Measurements from ENCODE around the gene BDKRB2. TPM values are rescaled to one million over a fixed set of nuclear protein-coding genes. Genes with fewer than 3 reads are reported as not detected.

BDKRB2 gene
- total and polyA plus RNA-seq, 2 donors (not counting 1 experiment from before 2014, with no cell fraction given): not detected

DNA sequence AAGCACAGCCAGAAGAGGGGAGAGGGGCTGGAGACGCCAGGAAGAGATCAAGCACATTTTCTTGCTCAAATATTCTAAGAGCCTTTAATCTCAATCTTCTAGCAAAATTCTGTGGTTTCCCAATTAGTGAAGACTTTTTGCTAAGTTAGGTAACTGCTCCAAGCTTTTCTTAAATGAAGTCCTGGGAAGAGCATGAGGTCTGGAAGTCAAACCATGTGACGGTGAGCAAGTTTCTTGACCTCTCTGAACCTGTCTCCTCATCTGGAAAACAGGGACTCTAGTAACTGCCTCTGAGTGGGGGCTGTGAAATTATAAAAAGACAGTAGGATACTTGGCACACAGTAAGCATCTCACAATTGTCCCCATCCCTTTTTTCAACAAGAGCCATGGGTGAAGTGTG, 75.5 kb downstream of the BDKRB2 start:
- Histone ChIP-seq H3K4me1 (ENCODE audit: control insufficient read depth in 2 of 2, insufficient read depth in 2 of 2, low read length in 2 of 2) (no peaks in the 10 kb centered on the region), H3K4me3 (ENCODE audit: control extremely low read depth in 1 of 5, extremely low read depth in 1 of 5, insufficient read depth in 1 of 5, low read depth in 2 of 5, low read length in 4 of 5) (no peak overlapping the region), H3K36me3 (replicated peaks in 1 of 2; ENCODE audit: control extremely low read depth in 1 of 2, control insufficient read depth in 1 of 2, extremely low read depth in 1 of 2, insufficient read depth in 2 of 2, low read length in 1 of 2) (peaks cover 0 to 15% of the 10 kb centered on the region in 2 experiments), H3K9me3 (ENCODE audit: control extremely low read depth in 1 of 3, control insufficient read depth in 2 of 3, insufficient read depth in 1 of 3, low read length in 2 of 3) (peaks cover 0 to 12% (median 11%) of the 10 kb centered on the region in 3 donors), H3K27ac (ENCODE audit: low read length in 2 of 2) (no peak overlapping the region), H3K9ac (ENCODE audit: low read length) (no peak overlapping the region), H4K20me1 (ENCODE audit: control insufficient read depth, insufficient read depth, low read length, poor library complexity, severe bottlenecking) (no peaks in the 10 kb centered on the region), H3K79me2 (ENCODE audit: control insufficient read depth, insufficient read depth, low read length) (no peaks in the 10 kb centered on the region), H3K27me3 (replicated peaks in 1 of 4; ENCODE audit: control extremely low read depth in 1 of 4, control insufficient read depth in 3 of 4, insufficient read depth in 4 of 4, low read length in 3 of 4) (no peaks in the 10 kb centered on the region), H3K4me2 (replicated peaks; ENCODE audit: low read depth, low read length, poor library complexity, severe bottlenecking) (no peak overlapping the region), H2AFZ (ENCODE audit: insufficient read depth, low read depth, low read length, poor library complexity, severe bottlenecking) (no peak overlapping the region)
- no peak for TF ChIP-seq EZH2 (IDR thresholded peaks at IDR 0.05; ENCODE audit: borderline replicate concordance, insufficient read depth, low read depth, low read length, poor library complexity, severe bottlenecking)
- TF ChIP-seq, protein P1, sequence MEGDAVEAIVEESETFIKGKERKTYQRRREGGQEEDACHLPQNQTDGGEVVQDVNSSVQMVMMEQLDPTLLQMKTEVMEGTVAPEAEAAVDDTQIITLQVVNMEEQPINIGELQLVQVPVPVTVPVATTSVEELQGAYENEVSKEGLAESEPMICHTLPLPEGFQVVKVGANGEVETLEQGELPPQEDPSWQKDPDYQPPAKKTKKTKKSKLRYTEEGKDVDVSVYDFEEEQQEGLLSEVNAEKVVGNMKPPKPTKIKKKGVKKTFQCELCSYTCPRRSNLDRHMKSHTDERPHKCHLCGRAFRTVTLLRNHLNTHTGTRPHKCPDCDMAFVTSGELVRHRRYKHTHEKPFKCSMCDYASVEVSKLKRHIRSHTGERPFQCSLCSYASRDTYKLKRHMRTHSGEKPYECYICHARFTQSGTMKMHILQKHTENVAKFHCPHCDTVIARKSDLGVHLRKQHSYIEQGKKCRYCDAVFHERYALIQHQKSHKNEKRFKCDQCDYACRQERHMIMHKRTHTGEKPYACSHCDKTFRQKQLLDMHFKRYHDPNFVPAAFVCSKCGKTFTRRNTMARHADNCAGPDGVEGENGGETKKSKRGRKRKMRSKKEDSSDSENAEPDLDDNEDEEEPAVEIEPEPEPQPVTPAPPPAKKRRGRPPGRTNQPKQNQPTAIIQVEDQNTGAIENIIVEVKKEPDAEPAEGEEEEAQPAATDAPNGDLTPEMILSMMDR (IDR thresholded peaks at IDR 0.05): no peak
- no peak for ATAC-seq (ENCODE audit: low read depth)
- Mint-ChIP-seq H3K27ac (no peak overlapping the region), H3K4me1 (no peaks in the 10 kb centered on the region), H3K4me3 (no peak overlapping the region), H3K9me3 (ENCODE audit: insufficient read depth) (peaks cover 4% of the 10 kb centered on the region), H3K27me3 (no peaks in the 10 kb centered on the region)
- no peak for DNase-seq
- no CpG with 5 or more reads among the region's 2 CpGs for WGBS (ENCODE audit: insufficient coverage)
- ChIA-PET CTCF (no interaction called here), POLR2A (no interaction called here)
- intact Hi-C loops (cut with micrococcal nuclease): no loop called here

DNA sequence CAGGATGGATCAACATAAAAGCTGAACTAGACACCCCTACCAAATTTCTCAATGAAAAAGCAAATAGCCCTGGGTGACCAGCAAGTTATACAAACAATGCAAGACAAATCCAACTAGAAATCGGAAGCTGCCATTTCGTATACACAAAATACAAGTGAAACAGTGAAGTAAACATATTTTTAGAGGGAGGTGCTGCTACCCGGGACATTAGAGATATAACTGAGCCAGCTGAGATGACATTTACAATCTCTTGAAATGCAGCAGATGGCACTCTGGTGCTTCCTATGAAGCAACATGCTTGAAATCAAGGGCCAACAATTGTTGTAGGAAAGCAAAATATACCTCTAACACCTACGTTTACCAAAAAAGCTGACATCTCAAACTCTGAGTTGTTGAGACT, 76.8 kb downstream of the BDKRB2 start:
- CTCF ChIA-PET: interaction anchor here (0.6 kb wide), 1 partner anchor 32 kb away, joined by 4 read pairs; no protein-coding TSS in a partner anchor

More for the DNA sequence above, 76.8 kb downstream of the BDKRB2 start:
- H3K9me3 Mint-ChIP-seq (ENCODE audit: insufficient read depth): peaks cover 4% of the 10 kb centered on the region
- Histone ChIP-seq H3K4me3 (ENCODE audit: control extremely low read depth in 1 of 5, extremely low read depth in 1 of 5, insufficient read depth in 1 of 5, low read depth in 2 of 5, low read length in 4 of 5) (no peak overlapping the region), H3K27me3 (replicated peaks in 1 of 4; ENCODE audit: control extremely low read depth in 1 of 4, control insufficient read depth in 3 of 4, insufficient read depth in 4 of 4, low read length in 3 of 4) (no peaks in the 10 kb centered on the region), H2AFZ (ENCODE audit: insufficient read depth, low read depth, low read length, poor library complexity, severe bottlenecking) (no peak overlapping the region), H3K4me2 (replicated peaks; ENCODE audit: low read depth, low read length, poor library complexity, severe bottlenecking) (no peak overlapping the region), H3K9ac (ENCODE audit: low read length) (no peak overlapping the region), H3K4me1 (ENCODE audit: control insufficient read depth in 2 of 2, insufficient read depth in 2 of 2, low read length in 2 of 2) (no peaks in the 10 kb centered on the region), H3K9me3 (ENCODE audit: control extremely low read depth in 1 of 3, control insufficient read depth in 2 of 3, insufficient read depth in 1 of 3, low read length in 2 of 3) (peaks cover 0 to 12% (median 11%) of the 10 kb centered on the region in 3 donors), H4K20me1 (ENCODE audit: control insufficient read depth, insufficient read depth, low read length, poor library complexity, severe bottlenecking) (no peaks in the 10 kb centered on the region), H3K36me3 (replicated peaks in 1 of 2; ENCODE audit: control extremely low read depth in 1 of 2, control insufficient read depth in 1 of 2, extremely low read depth in 1 of 2, insufficient read depth in 2 of 2, low read length in 1 of 2) (peaks cover 0 to 23% of the 10 kb centered on the region in 2 experiments), H3K27ac (ENCODE audit: low read length in 2 of 2) (no peak overlapping the region), H3K79me2 (ENCODE audit: control insufficient read depth, insufficient read depth, low read length) (no peaks in the 10 kb centered on the region)
- no CpG with 5 or more reads among the region's 4 CpGs for WGBS (ENCODE audit: insufficient coverage)
- POLR2A ChIA-PET: no interaction called here
- H3K27me3 Mint-ChIP-seq: no peaks in the 10 kb centered on the region
- TF ChIP-seq, protein P1 (IDR thresholded peaks at IDR 0.05): no peak
- TF ChIP-seq EZH2 (IDR thresholded peaks at IDR 0.05; ENCODE audit: borderline replicate concordance, insufficient read depth, low read depth, low read length, poor library complexity, severe bottlenecking): no peak
- DNase-seq: no peak
- ATAC-seq (ENCODE audit: low read depth): no peak
- intact Hi-C loops (cut with micrococcal nuclease): no loop called here
- H3K4me3 Mint-ChIP-seq: no peak overlapping the region
- no peak overlapping the region for H3K27ac Mint-ChIP-seq
- H3K4me1 Mint-ChIP-seq: no peaks in the 10 kb centered on the region

Measured in B cell (primary cell).